ENCODE measurements around the gene INMT. TPM values are rescaled to one million over a fixed set of nuclear protein-coding genes. Genes with fewer than 3 reads are reported as not detected.

Gene INMT
- total and polyA plus RNA-seq, 11 donors, result 11.7 to 88.1 (median 27.9) TPM

GRCh38 chr7:30754315-30754877 lies 2.5 kb downstream of the INMT start:
- intact Hi-C loops (cut with DNase I), result loop anchor here in 1 of 10 donors (5.0 kb wide), 1 partner anchor 33 kb away; no protein-coding TSS in a partner anchor
- H3K9me3 ChIP-seq, result no peaks in the 10 kb centered on the region
- WGBS, 4 donors, result 71 to 89% (median 89%) methylated on average over 6 of the region's 6 CpGs
- H3K4me3 ChIP-seq, result peak overlapping the region in 7 of 12 donors; percentile 50 to 69 (median 53)
- TF ChIP-seq CTCF (IDR thresholded peaks at IDR 0.05), result no peak
- TF ChIP-seq POLR2A (IDR thresholded peaks at IDR 0.05), result no peak
- H3K36me3 ChIP-seq, result peaks cover 0 to 20% (median 0%) of the 10 kb centered on the region in 9 donors
- ATAC-seq (no peak), DNase-seq (no peak)
- peak overlapping the region in 1 of 12 donors; percentile 51 for H3K27ac ChIP-seq
- peaks cover 0 to 93% (median 58%) of the 10 kb centered on the region in 12 donors for H3K4me1 ChIP-seq
- no peaks in the 10 kb centered on the region for H3K27me3 ChIP-seq

- peak overlapping the region; percentile 15 to 72 (median 53) for H3K27ac ChIP-seq
- TF ChIP-seq POLR2A (IDR thresholded peaks at IDR 0.05) (no peak), CTCF (IDR thresholded peaks at IDR 0.05) (peak in 3 of 12 donors; percentile 12 to 20 (median 12))
- no peaks in the 10 kb centered on the region for H3K27me3 ChIP-seq
- ATAC-seq, result peak; percentile 49 to 64 (median 60)
- H3K4me3 ChIP-seq, result peak overlapping the region in 9 of 12 donors; percentile 15 to 69 (median 32)
- no peaks in the 10 kb centered on the region for H3K9me3 ChIP-seq
- WGBS, 4 donors, result 29 to 46% (median 32%) methylated on average over 18 to 22 of the region's 22 CpGs
- peaks cover 0 to 20% (median 0%) of the 10 kb centered on the region in 9 donors for H3K36me3 ChIP-seq
- H3K4me1 ChIP-seq, result peaks cover 0 to 82% (median 55%) of the 10 kb centered on the region in 12 donors
- intact Hi-C loops (cut with DNase I), result no loop called here
- DNase-seq, result peak; percentile 81 to 91 (median 83)
Measured at GRCh38 chr7:30755384-30756154, 3.6 kb downstream of the INMT start.

- no peak for DNase-seq
- H3K9me3 ChIP-seq, result no peaks in the 10 kb centered on the region
- peaks cover 0 to 20% (median 0%) of the 10 kb centered on the region in 9 donors for H3K36me3 ChIP-seq
- peaks cover 0 to 82% (median 56%) of the 10 kb centered on the region in 12 donors for H3K4me1 ChIP-seq
- H3K4me3 ChIP-seq, result peak overlapping the region in 1 of 12 donors; percentile 15
- H3K27ac ChIP-seq, result peak overlapping the region in 9 of 12 donors; percentile 1 to 48 (median 40)
- TF ChIP-seq CTCF (IDR thresholded peaks at IDR 0.05) (no peak), POLR2A (IDR thresholded peaks at IDR 0.05) (no peak)
- WGBS, 4 donors, result 46 to 78% (median 67%) methylated on average over 6 of the region's 6 CpGs
- no peaks in the 10 kb centered on the region for H3K27me3 ChIP-seq
- peak in 1 of 4 donors; percentile 31 for ATAC-seq
- intact Hi-C loops (cut with DNase I), result no loop called here
Measured at GRCh38 chr7:30757342-30757692, 5.4 kb downstream of the INMT start.
